HTR-8/SVneo (cell line): ENCODE results near the gene RNF166.

Experiments
- DNase-seq: peaks from one replicate; pipeline ENCODE4 v3.0.0; 2011; ENCODE audit warnings: low spot score, mixed read lengths; ENCODE audit not compliant: insufficient read length
- FAIRE-seq: peaks from 2 replicates; lab custom pipeline; 2011; peaks lifted over from hg19 to GRCh38; lab: Jason Lieb, UNC

RNF166 gene

GRCh38 chr16:88656291-88656980 lies 49.8 kb downstream of the RNF166 start:
- DNase-seq (no peak), FAIRE-seq (no peak)

GRCh38 chr16:88655733-88656281 lies 50.4 kb downstream of the RNF166 start:
- FAIRE-seq: no peak
- DNase-seq: no peak

GRCh38 chr16:88655053-88655732 lies 51.0 kb downstream of the RNF166 start:
- FAIRE-seq: no peak

GRCh38 chr16:88654363-88655052 lies 51.7 kb downstream of the RNF166 start:
- DNase-seq (no peak), FAIRE-seq (no peak)

More at GRCh38 chr16:88655053-88655732, 51.0 kb downstream of the RNF166 start:
- DNase-seq: no peak

- no peak for FAIRE-seq
- no peak for DNase-seq
Observed at GRCh38 chr16:88653596-88654362, 52.4 kb downstream of the RNF166 start.

GRCh38 chr16:88653101-88653500 lies 53.1 kb downstream of the RNF166 start:
- FAIRE-seq (no peak), DNase-seq (no peak)

GRCh38 chr16:88652762-88653063 lies 53.5 kb downstream of the RNF166 start:
- no peak for DNase-seq
- no peak for FAIRE-seq

- DNase-seq: no peak
- FAIRE-seq: no peak
Observed at GRCh38 chr16:88651989-88652761, 54.0 kb downstream of the RNF166 start.

GRCh38 chr16:88651276-88651988 lies 54.8 kb downstream of the RNF166 start:
- FAIRE-seq (peak; percentile 62), DNase-seq (no peak)

GRCh38 chr16:88650749-88651275 lies 55.4 kb downstream of the RNF166 start, which contains the start of gene CYBA:
CYBA (minus strand) TSS chr16:88651053; CDS start chr16:88651013, 40 bp downstream.
- peak; percentile 93 for DNase-seq

GRCh38 chr16:88649924-88650748 lies 56.1 kb downstream of the RNF166 start:
- DNase-seq (no peak), FAIRE-seq (peak; percentile 9)

More at GRCh38 chr16:88650749-88651275, 55.4 kb downstream of the RNF166 start, which contains the start of gene CYBA:
- no peak for FAIRE-seq

- DNase-seq: no peak
- no peak for FAIRE-seq
Observed at GRCh38 chr16:88649195-88649923, 56.8 kb downstream of the RNF166 start.

- DNase-seq (no peak), FAIRE-seq (no peak)
Observed at GRCh38 chr16:88647178-88648070, 58.8 kb downstream of the RNF166 start.
